B cell (primary cell): ENCODE measurements around the gene RNF11. TPM values are rescaled to one million over a fixed set of nuclear protein-coding genes. Genes with fewer than 3 reads are reported as not detected.

ENCODE experiments used
- ATAC-seq: fragments of 200-7000 bp; cut with Tn5 transposase; one replicate; pipeline ENCODE4 v1.10.0; 2021; ENCODE audit warnings: low read depth, mild to moderate bottlenecking, moderate number of reproducible peaks, moderate library complexity
- CTCF ChIA-PET: fragments of 350-600 bp; sonication (Branson Sonifier 250); formaldehyde crosslinking; loops from one replicate; lab custom pipeline; 2021; ENCODE audit warnings: antibody characterized with exemption, inconsistent platforms; lab: Charles Lee
- POLR2A ChIA-PET: fragments of 350-600 bp; sonication (Branson Sonifier 250); formaldehyde crosslinking; loops from one replicate; lab custom pipeline; 2021; ENCODE audit warnings: antibody characterized with exemption; lab: Charles Lee
- DNase-seq: peaks from one replicate; pipeline ENCODE4 v3.0.0; 2013
- H2AFZ ChIP-seq: 2 replicates; pipeline ENCODE4 v1.6.1; 2012; ENCODE audit warnings: mild to moderate bottlenecking, low read depth, low read length; ENCODE audit not compliant: insufficient read depth, poor library complexity, severe bottlenecking
- H3K27ac ChIP-seq, 2 donors: 1 replicate in 1 of 2; 2 replicates in 1 of 2; pipeline ENCODE4 v1.5.1; 2012 to 2013; ENCODE audit warnings: low read length in 2 of 2, mild to moderate bottlenecking in 2 of 2, moderate library complexity in 1 of 2
- H3K27me3 ChIP-seq, 4 experiments: fragments of 200-600 bp in 1 of 4; sonication (generic) in 1 of 4; replicated peaks in 1 of 4; 1 replicate in 2 of 4; 2 replicates in 2 of 4; pipeline versions ENCODE4 v1.6.1 to v1.7.0; 2013 to 2016; ENCODE audit warnings: low read length in 3 of 4, mild to moderate bottlenecking in 2 of 4, mixed read lengths in 1 of 4, moderate library complexity in 1 of 4; ENCODE audit not compliant: insufficient read depth in 4 of 4, control insufficient read depth in 3 of 4; ENCODE audit errors: control extremely low read depth in 1 of 4
- H3K36me3 ChIP-seq, 2 experiments: replicated peaks in 1 of 2; 1 replicate in 1 of 2; 2 replicates in 1 of 2; pipeline versions ENCODE4 v1.6.1 to v1.7.1; 2013; ENCODE audit warnings: low read length in 1 of 2; ENCODE audit not compliant: insufficient read depth in 2 of 2, control insufficient read depth in 1 of 2; ENCODE audit errors: control extremely low read depth in 1 of 2, extremely low read depth in 1 of 2
- H3K4me1 ChIP-seq, 2 donors: fragments of 200-600 bp in 1 of 2; sonication (generic) in 1 of 2; 1 replicate in 1 of 2; 2 replicates in 1 of 2; pipeline versions ENCODE4 v1.5.1 to v1.6.1; 2013 to 2017; ENCODE audit warnings: low read length in 2 of 2; ENCODE audit not compliant: control insufficient read depth in 2 of 2, insufficient read depth in 2 of 2
- H3K4me2 ChIP-seq: replicated peaks from 2 replicates; pipeline ENCODE3; 2012; ENCODE audit warnings: mild to moderate bottlenecking, low read depth, low read length; ENCODE audit not compliant: poor library complexity, severe bottlenecking
- H3K4me3 ChIP-seq, 5 experiments: fragments of 200-600 bp in 1 of 5; sonication (generic) in 1 of 5; 1 replicate in 3 of 5; 2 replicates in 2 of 5; pipeline versions ENCODE4 v1.5.1 to v1.7.0; 2011 to 2016; ENCODE audit warnings: low read length in 4 of 5, mild to moderate bottlenecking in 4 of 5, low read depth in 2 of 5, control low read depth in 1 of 5, moderate library complexity in 1 of 5; ENCODE audit not compliant: insufficient read depth in 1 of 5; ENCODE audit errors: control extremely low read depth in 1 of 5, extremely low read depth in 1 of 5
- H3K79me2 ChIP-seq: fragments of 200-600 bp; sonication (generic); one replicate; pipeline ENCODE4 v1.6.0; 2016; ENCODE audit warnings: low read length; ENCODE audit not compliant: control insufficient read depth, insufficient read depth
- H3K9ac ChIP-seq: fragments of 200-600 bp; sonication (generic); 2 replicates; pipeline ENCODE4 v1.6.1; 2017; ENCODE audit warnings: mild to moderate bottlenecking, low read length, moderate library complexity
- H3K9me3 ChIP-seq, 3 donors: one replicate each; pipeline versions ENCODE4 v1.6.1 to v1.7.1; 2013; ENCODE audit warnings: low read length in 2 of 3; ENCODE audit not compliant: control insufficient read depth in 2 of 3, insufficient read depth in 1 of 3; ENCODE audit errors: control extremely low read depth in 1 of 3
- H4K20me1 ChIP-seq: 2 replicates; pipeline ENCODE4 v1.6.0; 2012; ENCODE audit warnings: mild to moderate bottlenecking, low read length; ENCODE audit not compliant: insufficient read depth, control insufficient read depth, poor library complexity, severe bottlenecking
- H3K27ac Mint-ChIP-seq: one replicate; pipeline ENCODE4 v1.8.0; 2021; ENCODE audit warnings: mixed read lengths
- H3K27me3 Mint-ChIP-seq: one replicate; pipeline ENCODE4 v1.8.0; 2021; ENCODE audit warnings: mixed read lengths
- H3K4me1 Mint-ChIP-seq: one replicate; pipeline ENCODE4 v1.8.0; 2021; ENCODE audit warnings: mixed read lengths
- H3K4me3 Mint-ChIP-seq: one replicate; pipeline ENCODE4 v1.8.0; 2021; ENCODE audit warnings: mixed read lengths
- H3K9me3 Mint-ChIP-seq: one replicate; pipeline ENCODE4 v1.8.0; 2022; ENCODE audit warnings: mixed read lengths; ENCODE audit not compliant: insufficient read depth
- EZH2 ChIP-seq: IDR thresholded peaks from 2 replicates; pipeline ENCODE4 v1.6.1; 2012; ENCODE audit warnings: borderline replicate concordance, low read depth, mild to moderate bottlenecking, moderate library complexity, low read length; ENCODE audit not compliant: insufficient read depth, poor library complexity, severe bottlenecking
- WGBS: methylation state at CpG from one replicate; pipeline ENCODE4 v1.1.5; 2013; ENCODE audit warnings: missing lambda C conversion rate; ENCODE audit not compliant: insufficient coverage; 5-methylcytosine and 5-hydroxymethylcytosine counted together
- intact Hi-C: fragments of 100-400 bp; cut with micrococcal nuclease; formaldehyde crosslinking; loops from one replicate; pipeline ENCODE4 v1.10.0; 2022
- polyA plus RNA-seq: library from polyadenylated mRNA; depleted of rRNA; stranded (reverse); fragments of >200 nt; gene quantifications from 2 replicates; pipeline ENCODE4 v1.2.3, GENCODE V29; 2012
- total RNA-seq, 2 donors: library from RNA; stranded (reverse); fragments of 120-200 nt in 1 of 2; gene quantifications; 1 replicate in 1 of 2; 2 replicates in 1 of 2; pipeline versions ENCODE4 v1.2.3 to v1.2.4, GENCODE V29; 2013 to 2022
- TF ChIP-seq, protein P1 (sequence below): fragments of 200-600 bp; IDR thresholded peaks from one replicate; pipeline ENCODE4 v1.8.0; 2022; ENCODE audit warnings: antibody characterized with exemption, mild to moderate bottlenecking

RNF11 gene
- total and polyA plus RNA-seq, 2 donors (not counting 1 experiment from before 2014, with no cell fraction given), result 10.0 to 20.6 TPM

DNA sequence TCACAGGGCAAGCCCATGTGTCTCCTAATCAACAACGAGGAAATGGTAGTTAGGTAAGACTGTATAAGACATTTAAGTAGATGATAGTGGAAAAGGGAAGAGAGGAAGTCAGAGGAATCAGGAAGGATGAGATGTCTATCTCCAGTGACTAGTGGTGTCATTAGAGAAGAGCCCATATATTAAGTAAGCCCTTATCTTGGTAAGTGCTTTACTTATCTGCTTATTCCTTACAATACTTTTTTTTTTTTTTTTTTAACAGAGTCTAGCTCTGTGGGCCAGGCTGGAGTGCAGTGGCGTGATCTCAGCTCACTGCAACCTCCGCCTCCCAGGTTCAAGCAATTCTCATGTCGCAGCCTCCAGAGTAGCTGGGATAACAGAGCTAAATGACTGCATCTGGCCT lies 29.5 kb downstream of the RNF11 start:
- ChIA-PET CTCF (no interaction called here), POLR2A (no interaction called here)
- Mint-ChIP-seq H3K4me3 (no peak overlapping the region), H3K4me1 (peaks cover 40% of the 10 kb centered on the region), H3K27ac (no peak overlapping the region), H3K27me3 (no peaks in the 10 kb centered on the region), H3K9me3 (no peaks in the 10 kb centered on the region)
- Histone ChIP-seq H3K27ac (no peak overlapping the region), H3K27me3 (no peaks in the 10 kb centered on the region), H3K79me2 (peaks cover 30% of the 10 kb centered on the region), H3K9me3 (no peaks in the 10 kb centered on the region), H3K9ac (no peak overlapping the region), H3K4me3 (no peak overlapping the region), H3K4me1 (peaks cover 16 to 20% of the 10 kb centered on the region in 2 donors), H3K36me3 (peaks cover 1 to 2% of the 10 kb centered on the region in 2 experiments), H2AFZ (no peak overlapping the region), H3K4me2 (no peak overlapping the region), H4K20me1 (no peaks in the 10 kb centered on the region)
- WGBS, result no CpG with 5 or more reads among the region's 4 CpGs
- intact Hi-C loops, result no loop called here
- TF ChIP-seq, protein P1, sequence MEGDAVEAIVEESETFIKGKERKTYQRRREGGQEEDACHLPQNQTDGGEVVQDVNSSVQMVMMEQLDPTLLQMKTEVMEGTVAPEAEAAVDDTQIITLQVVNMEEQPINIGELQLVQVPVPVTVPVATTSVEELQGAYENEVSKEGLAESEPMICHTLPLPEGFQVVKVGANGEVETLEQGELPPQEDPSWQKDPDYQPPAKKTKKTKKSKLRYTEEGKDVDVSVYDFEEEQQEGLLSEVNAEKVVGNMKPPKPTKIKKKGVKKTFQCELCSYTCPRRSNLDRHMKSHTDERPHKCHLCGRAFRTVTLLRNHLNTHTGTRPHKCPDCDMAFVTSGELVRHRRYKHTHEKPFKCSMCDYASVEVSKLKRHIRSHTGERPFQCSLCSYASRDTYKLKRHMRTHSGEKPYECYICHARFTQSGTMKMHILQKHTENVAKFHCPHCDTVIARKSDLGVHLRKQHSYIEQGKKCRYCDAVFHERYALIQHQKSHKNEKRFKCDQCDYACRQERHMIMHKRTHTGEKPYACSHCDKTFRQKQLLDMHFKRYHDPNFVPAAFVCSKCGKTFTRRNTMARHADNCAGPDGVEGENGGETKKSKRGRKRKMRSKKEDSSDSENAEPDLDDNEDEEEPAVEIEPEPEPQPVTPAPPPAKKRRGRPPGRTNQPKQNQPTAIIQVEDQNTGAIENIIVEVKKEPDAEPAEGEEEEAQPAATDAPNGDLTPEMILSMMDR, result no peak
- no peak for TF ChIP-seq EZH2
- no peak for DNase-seq
- no peak for ATAC-seq

DNA sequence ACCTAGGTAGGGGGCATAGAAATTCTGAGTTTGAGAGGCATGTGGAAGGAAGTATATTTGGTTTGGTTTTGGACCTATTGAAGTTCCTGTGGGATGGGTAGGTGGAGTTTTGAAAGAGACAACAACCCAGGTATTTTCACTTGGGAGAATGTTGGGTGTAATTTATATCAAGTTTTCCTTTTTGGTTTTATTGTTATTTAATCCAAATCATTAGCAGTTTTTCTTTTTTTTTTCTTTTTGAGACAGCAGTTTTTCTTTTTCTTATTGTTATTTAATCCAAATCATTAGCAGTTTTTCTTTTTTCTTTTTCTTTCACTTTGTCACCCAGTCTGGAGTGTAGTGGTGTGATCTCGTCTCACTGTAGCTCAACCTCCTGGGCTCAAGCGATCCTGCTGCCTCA lies 30.1 kb downstream of the RNF11 start:
- no peak overlapping the region for H3K4me3 Mint-ChIP-seq
- H3K4me2 ChIP-seq, result no peak overlapping the region
- intact Hi-C loops, result no loop called here
- ATAC-seq (no peak), DNase-seq (no peak)
- no peak overlapping the region for H2AFZ ChIP-seq
- H4K20me1 ChIP-seq, result no peaks in the 10 kb centered on the region
- H3K4me1 Mint-ChIP-seq, result peaks cover 39% of the 10 kb centered on the region
- no peak overlapping the region for H3K9ac ChIP-seq
- H3K27ac Mint-ChIP-seq, result no peak overlapping the region
- ChIA-PET CTCF (no interaction called here), POLR2A (no interaction called here)
- H3K9me3 Mint-ChIP-seq, result no peaks in the 10 kb centered on the region
- H3K4me3 ChIP-seq, result no peak overlapping the region
- 100% methylated on average over 1 of the region's 2 CpGs for WGBS
- peaks cover 29% of the 10 kb centered on the region for H3K79me2 ChIP-seq
- H3K9me3 ChIP-seq, result no peaks in the 10 kb centered on the region
- peaks cover 16 to 20% of the 10 kb centered on the region in 2 donors for H3K4me1 ChIP-seq
- no peaks in the 10 kb centered on the region for H3K27me3 Mint-ChIP-seq
- H3K27me3 ChIP-seq, result no peaks in the 10 kb centered on the region
- H3K27ac ChIP-seq, result no peak overlapping the region
- TF ChIP-seq EZH2, result no peak
- TF ChIP-seq, protein P1, result no peak
- H3K36me3 ChIP-seq, result peaks cover 5 to 6% of the 10 kb centered on the region in 2 experiments
